H1 (cell line): Measurements from ENCODE around the gene DPEP1. TPM values are rescaled to one million over a fixed set of nuclear protein-coding genes. Genes with fewer than 3 reads are reported as not detected.
A peak's percentile ranks its signal among the peaks of the same experiment; 100 is the strongest.

Experiments
- CTCF ChIA-PET: fragments of 300-600 bp; sonication (Branson Sonifier 250); formaldehyde crosslinking; loops from one replicate; lab custom pipeline; 2021; ENCODE audit not compliant: partially characterized antibody; lab: Charles Lee
- POLR2A ChIA-PET: fragments of 300-600 bp; sonication (Branson Sonifier 250); formaldehyde crosslinking; loops from one replicate; lab custom pipeline; 2021; ENCODE audit warnings: inconsistent platforms; ENCODE audit not compliant: partially characterized antibody; lab: Charles Lee
- DNase-seq, 2 experiments: peaks; one replicate each; pipeline versions ENCODE4 v3.0.0 to v3.0.0-alpha.2; 2010 to 2022; ENCODE audit warnings: low spot score in 2 of 2, low read depth in 1 of 2, mixed read lengths in 1 of 2
- FAIRE-seq: peaks from 2 replicates; lab custom pipeline; 2011; peaks lifted over from hg19 to GRCh38; lab: Jason Lieb, UNC
- H2AFZ ChIP-seq: 2 replicates; pipeline ENCODE4 v1.8.1; 2012; ENCODE audit warnings: low read length, inconsistent platforms
- H2AK5ac ChIP-seq: 2 replicates; pipeline ENCODE4 v1.6.1; 2013; ENCODE audit warnings: low read depth, low read length
- H2BK120ac ChIP-seq: replicated peaks from 2 replicates; pipeline ENCODE3; 2013; ENCODE audit warnings: low read depth, low read length, inconsistent platforms
- H2BK12ac ChIP-seq: 2 replicates; pipeline ENCODE4 v1.6.1; 2013; ENCODE audit warnings: low read depth, low read length
- H2BK15ac ChIP-seq: 2 replicates; pipeline ENCODE4 v1.6.1; 2013; ENCODE audit warnings: low read length
- H2BK20ac ChIP-seq: 2 replicates; pipeline ENCODE4 v1.6.1; 2013; ENCODE audit warnings: low read length
- H2BK5ac ChIP-seq: 2 replicates; pipeline ENCODE4 v1.6.1; 2013; ENCODE audit warnings: low read depth, low read length
- H3K14ac ChIP-seq: 2 replicates; pipeline ENCODE4 v1.6.1; 2013; ENCODE audit warnings: inconsistent platforms; ENCODE audit not compliant: insufficient read length
- H3K18ac ChIP-seq: 2 replicates; pipeline ENCODE4 v1.6.1; 2013; ENCODE audit warnings: low read length; ENCODE audit errors: extremely low read depth
- H3K23ac ChIP-seq: 2 replicates; pipeline ENCODE4 v1.6.1; 2013; ENCODE audit warnings: inconsistent platforms; ENCODE audit not compliant: insufficient read length
- H3K23me2 ChIP-seq: 2 replicates; pipeline ENCODE4 v1.6.1; 2013; ENCODE audit warnings: low read depth, low read length
- H3K27ac ChIP-seq: 2 replicates; pipeline ENCODE4 v1.6.1; 2011; ENCODE audit warnings: low read depth, low read length, inconsistent platforms
- H3K27me3 ChIP-seq, 4 experiments: replicated peaks in 1 of 4; 1 replicate in 1 of 4; 2 replicates in 3 of 4; pipeline versions ENCODE4 v1.6.1 to v1.8.1; 2011 to 2013; ENCODE audit warnings: low read length in 3 of 4, mild to moderate bottlenecking in 3 of 4, inconsistent platforms in 2 of 4, mixed read lengths in 2 of 4, moderate library complexity in 1 of 4; ENCODE audit not compliant: control insufficient read depth in 3 of 4, insufficient read depth in 3 of 4; ENCODE audit errors: extremely low read depth in 1 of 4
- H3K36me3 ChIP-seq, 4 experiments: 2 replicates each; pipeline versions ENCODE4 v1.6.1 to v1.8.1; 2011 to 2013; ENCODE audit warnings: mild to moderate bottlenecking in 4 of 4, low read length in 3 of 4, moderate library complexity in 2 of 4, control low read depth in 1 of 4, inconsistent platforms in 1 of 4; ENCODE audit not compliant: insufficient read depth in 4 of 4, control insufficient read depth in 2 of 4
- H3K4ac ChIP-seq: replicated peaks from 2 replicates; pipeline ENCODE3; 2013; ENCODE audit warnings: low read length, low read depth, mixed read lengths, inconsistent platforms; ENCODE audit not compliant: insufficient read length
- H3K4me1 ChIP-seq, 4 experiments: replicated peaks in 1 of 4; 1 replicate in 1 of 4; 2 replicates in 3 of 4; pipeline versions ENCODE4 v1.6.1 to v1.8.1; 2011 to 2013; ENCODE audit warnings: low read length in 3 of 4, inconsistent platforms in 2 of 4, mixed read lengths in 1 of 4; ENCODE audit not compliant: insufficient read depth in 4 of 4, control insufficient read depth in 3 of 4
- H3K4me2 ChIP-seq, 2 experiments: 2 replicates each; pipeline versions ENCODE4 v1.6.1 to v1.8.1; 2011 to 2013; ENCODE audit warnings: low read depth in 2 of 2, low read length in 2 of 2, control low read depth in 1 of 2, inconsistent platforms in 1 of 2, mild to moderate bottlenecking in 1 of 2; ENCODE audit not compliant: insufficient read depth in 1 of 2
- H3K4me3 ChIP-seq, 4 experiments: fragments of 200-600, 300-600 bp in 1 of 4; sonication (generic), shearing (Covaris generic), sonication (Bioruptor Twin) in 1 of 4; 2 replicates each; pipeline versions ENCODE4 v1.5.1 to v1.8.1; 2011 to 2016; ENCODE audit warnings: low read length in 4 of 4, low read depth in 3 of 4, control low read depth in 2 of 4, inconsistent platforms in 2 of 4, mild to moderate bottlenecking in 2 of 4, mixed read lengths in 1 of 4, moderate library complexity in 1 of 4; ENCODE audit not compliant: insufficient read depth in 2 of 4; ENCODE audit errors: extremely low read depth in 1 of 4
- H3K56ac ChIP-seq: replicated peaks from 2 replicates; pipeline ENCODE3; 2013; ENCODE audit warnings: low read depth, mild to moderate bottlenecking, mixed read lengths, low read length, inconsistent platforms; ENCODE audit not compliant: insufficient read length
- H3K79me1 ChIP-seq: 2 replicates; pipeline ENCODE4 v1.6.1; 2013; ENCODE audit warnings: low read depth, low read length, control low read depth
- H3K79me2 ChIP-seq, 2 experiments: 2 replicates each; pipeline versions ENCODE4 v1.6.1 to v1.8.1; 2012 to 2013; ENCODE audit warnings: low read length in 2 of 2, mild to moderate bottlenecking in 2 of 2, inconsistent platforms in 1 of 2; ENCODE audit not compliant: insufficient read depth in 2 of 2, control insufficient read depth in 1 of 2
- H3K9ac ChIP-seq, 4 experiments: replicated peaks in 1 of 4; 1 replicate in 1 of 4; 2 replicates in 3 of 4; pipeline versions ENCODE4 v1.6.1 to v1.8.1; 2011 to 2013; ENCODE audit warnings: low read depth in 3 of 4, low read length in 3 of 4, control low read depth in 2 of 4, mild to moderate bottlenecking in 2 of 4, moderate library complexity in 2 of 4, inconsistent platforms in 1 of 4; ENCODE audit errors: extremely low read depth in 1 of 4
- H3K9me3 ChIP-seq, 2 experiments: 2 replicates each; pipeline versions ENCODE4 v1.6.1 to v1.8.1; 2012 to 2013; ENCODE audit warnings: mild to moderate bottlenecking in 2 of 2, moderate library complexity in 2 of 2, control low read depth in 1 of 2, inconsistent platforms in 1 of 2, low read depth in 1 of 2, low read length in 1 of 2, mixed read lengths in 1 of 2; ENCODE audit not compliant: insufficient read depth in 2 of 2
- H4K20me1 ChIP-seq, 2 experiments: replicated peaks in 1 of 2; 2 replicates each; pipeline versions ENCODE3 to v1.8.1; 2011 to 2013; ENCODE audit warnings: inconsistent platforms in 2 of 2, low read length in 2 of 2, mild to moderate bottlenecking in 1 of 2; ENCODE audit not compliant: insufficient read depth in 2 of 2, control insufficient read depth in 1 of 2
- H4K5ac ChIP-seq: 2 replicates; pipeline ENCODE4 v1.6.1; 2013; ENCODE audit warnings: low read length, low read depth, mixed read lengths, inconsistent platforms; ENCODE audit not compliant: insufficient read length
- H4K8ac ChIP-seq: 2 replicates; pipeline ENCODE4 v1.8.0; 2013; ENCODE audit warnings: mild to moderate bottlenecking, moderate library complexity, low read length, inconsistent platforms; ENCODE audit not compliant: insufficient read depth; ENCODE audit errors: extremely low read depth
- H4K91ac ChIP-seq: replicated peaks from 2 replicates; pipeline ENCODE3; 2013; ENCODE audit warnings: low read length, mixed read lengths, inconsistent platforms; ENCODE audit not compliant: insufficient read length
- BACH1 ChIP-seq: IDR thresholded peaks from 2 replicates; pipeline ENCODE4 v1.6.1; 2012; ENCODE audit warnings: low read length, improper control_type of control experiment
- BRCA1 ChIP-seq: IDR thresholded peaks from 2 replicates; pipeline ENCODE4 v1.6.1; 2012; ENCODE audit warnings: low read depth, low read length, improper control_type of control experiment
- CBX5 ChIP-seq: fragments of 300-800, 300-1000 bp; sonication (generic); IDR thresholded peaks from 2 replicates; pipeline ENCODE4 v1.7.1; 2016; ENCODE audit warnings: antibody characterized with exemption, low read length, low read depth
- CEBPB ChIP-seq: IDR thresholded peaks from 2 replicates; pipeline ENCODE4 v1.6.1; 2012; ENCODE audit warnings: low read depth, low read length
- CHD1 ChIP-seq: IDR thresholded peaks from 2 replicates; pipeline ENCODE4 v1.6.1; 2012; ENCODE audit warnings: low read depth, low read length, improper control_type of control experiment
- FOSL1 ChIP-seq: IDR thresholded peaks from 2 replicates; pipeline ENCODE4 v1.6.1; 2011; ENCODE audit warnings: mild to moderate bottlenecking, low read depth, low read length, moderate library complexity; ENCODE audit not compliant: insufficient read depth
- GTF2F1 ChIP-seq: IDR thresholded peaks from 2 replicates; pipeline ENCODE4 v1.6.1; 2012; ENCODE audit warnings: low read depth, low read length, improper control_type of control experiment, borderline replicate concordance
- JUN ChIP-seq: IDR thresholded peaks from 2 replicates; pipeline ENCODE4 v1.6.1; 2011; ENCODE audit warnings: low read depth, mild to moderate bottlenecking, improper control_type of control experiment, low read length
- KDM1A ChIP-seq: fragments of 200-600, 300-600 bp; sonication (generic); IDR thresholded peaks from 2 replicates; pipeline ENCODE4 v1.7.1; 2016; ENCODE audit warnings: mild to moderate bottlenecking, low read length, borderline replicate concordance
- KDM4A ChIP-seq: IDR thresholded peaks from one replicate; pipeline ENCODE4 v1.7.1; 2012; ENCODE audit warnings: low read depth, mild to moderate bottlenecking, moderate library complexity, low read length, inconsistent platforms; ENCODE audit not compliant: severe bottlenecking
- MAFK ChIP-seq: IDR thresholded peaks from 2 replicates; pipeline ENCODE4 v1.6.1; 2012; ENCODE audit warnings: low read depth, mild to moderate bottlenecking, improper control_type of control experiment, low read length
- SP4 ChIP-seq: IDR thresholded peaks from 2 replicates; pipeline ENCODE4 v1.6.1; 2012; ENCODE audit warnings: low read length, inconsistent platforms
- TBP ChIP-seq: IDR thresholded peaks from 2 replicates; pipeline ENCODE4 v1.6.1; 2011; ENCODE audit warnings: low read depth, low read length, improper control_type of control experiment
- TCF12 ChIP-seq: IDR thresholded peaks from 2 replicates; pipeline ENCODE4 v1.6.1; 2011; ENCODE audit warnings: low read depth, mild to moderate bottlenecking, low read length
- YY1 ChIP-seq: IDR thresholded peaks from 2 replicates; pipeline ENCODE4 v1.6.1; 2011; ENCODE audit warnings: low read depth, mild to moderate bottlenecking, low read length
- WGBS, 2 experiments: shearing (Covaris generic) in 1 of 2; methylation state at CpG; one replicate each; pipeline versions ENCODE4 v1.1.6 to v1.1.7; 2013 to 2015; ENCODE audit warnings: low lambda C conversion rate in 2 of 2, mixed read lengths in 2 of 2, inconsistent platforms in 1 of 2, low coverage in 1 of 2, missing lambda C conversion rate in 1 of 2; ENCODE audit not compliant: insufficient replicate concordance in 2 of 2, insufficient coverage in 1 of 2, insufficient read length in 1 of 2; ENCODE audit errors: extremely low coverage in 1 of 2, missing lambda C conversion rate in 1 of 2; 5-methylcytosine and 5-hydroxymethylcytosine counted together
- polyA plus RNA-seq, 7 experiments: library from polyadenylated mRNA; depleted of rRNA in 3 of 7; stranded (reverse) in 5 of 7; unstranded in 2 of 7; fragments of >200 nt in 5 of 7; fragments of 200-250 nt in 2 of 7; gene quantifications; 1 replicate in 5 of 7; 2 replicates in 1 of 7; 4 replicates in 1 of 7; pipeline versions ENCODE4 v1.2.1 to v1.2.3, GENCODE V29; 2011 to 2013; ENCODE audit warnings: missing spikeins in 2 of 7, mixed read lengths in 2 of 7
- total RNA-seq: library from RNA; stranded (reverse); fragmentation: NEBNext Ultra II Directional; extraction: Animal tissue kit (Norgen Biotek cat#: 25700); gene quantifications from 2 replicates; pipeline ENCODE4 v1.2.1, GENCODE V29; 2021

The DPEP1 gene
- total and polyA plus RNA-seq, 2 of the 8 experiments (the other 6 are each of a cell fraction or from before 2014, with no cell fraction given): 2.8 to 3.1 TPM

DNA sequence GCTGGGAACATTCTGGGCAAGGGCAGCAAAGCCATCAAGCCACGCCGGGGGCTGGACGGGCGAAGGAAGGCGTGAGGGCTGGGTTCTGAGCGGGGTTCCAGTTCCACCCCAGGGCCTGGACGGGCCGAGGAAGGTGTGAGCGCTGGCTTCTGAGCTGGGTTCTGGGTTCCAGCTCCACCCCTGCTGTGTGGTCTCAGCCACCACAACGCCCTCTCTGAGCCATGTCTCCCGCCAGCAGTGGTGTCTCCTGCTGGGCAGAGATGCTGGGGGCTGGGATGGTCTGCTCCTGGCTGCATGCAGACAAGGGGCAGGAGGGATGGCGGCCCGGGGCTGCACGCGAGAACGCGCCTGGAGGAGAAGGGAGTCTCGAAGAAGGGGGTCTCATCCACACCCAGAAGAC is 41.8 kb upstream of the DPEP1 start:
- Histone ChIP-seq H2AK5ac (no peak overlapping the region), H3K79me2 (no peaks in the 10 kb centered on the region), H3K4me1 (peaks cover 0 to 13% (median 7%) of the 10 kb centered on the region in 4 experiments; a peak in 5 of 7 replicates), H3K56ac (no peak overlapping the region), H3K14ac (no peak overlapping the region), H3K27ac (no peak overlapping the region), H4K20me1 (peaks cover 0 to 10% of the 10 kb centered on the region in 2 experiments), H4K5ac (no peak overlapping the region), H3K79me1 (no peaks in the 10 kb centered on the region), H2AFZ (no peak overlapping the region), H2BK120ac (no peak overlapping the region), H4K8ac (0 out of 2 replicates have a peak overlapping the region, but pooled peaks have one; percentile 14), H3K23ac (no peak overlapping the region), H2BK20ac (no peak overlapping the region), H3K18ac (no peak overlapping the region), H2BK15ac (no peak overlapping the region), H3K9ac (no peak overlapping the region), H3K4me2 (no peak overlapping the region), H3K4me3 (no peak overlapping the region), H3K36me3 (no peaks in the 10 kb centered on the region), H3K4ac (no peak overlapping the region), H3K9me3 (no peaks in the 10 kb centered on the region), H3K23me2 (peaks cover 6% of the 10 kb centered on the region; the same call in 1 of the 2 replicates), H4K91ac (no peak overlapping the region), H3K27me3 (peaks cover 4 to 25% (median 18%) of the 10 kb centered on the region in 4 experiments; a peak in 6 of 7 replicates), H2BK5ac (no peak overlapping the region), H2BK12ac (no peak overlapping the region)
- FAIRE-seq (no peak), DNase-seq (no peak)
- CTCF ChIA-PET: no interaction called here
- POLR2A ChIA-PET: interaction anchor here (1.5 kb wide), 1 partner anchor 12 kb away, joined by 3 read pairs; no protein-coding TSS in a partner anchor
- 94% methylated on average over 18 of the region's 18 CpGs; no CpG with 5 or more reads in 1 of the 2 experiments for WGBS, 2 experiments
- no peak for TF ChIP-seq SP4
- TF ChIP-seq MAFK: no peak
- no peak for TF ChIP-seq CHD1
- TF ChIP-seq BACH1: no peak
- no peak for TF ChIP-seq BRCA1
- no peak for TF ChIP-seq TBP
- TF ChIP-seq KDM1A: no peak
- no peak for TF ChIP-seq YY1
- no peak for TF ChIP-seq CBX5
- no peak for TF ChIP-seq JUN
- TF ChIP-seq TCF12: no peak
- TF ChIP-seq CEBPB: no peak
- TF ChIP-seq GTF2F1: no peak
- no peak for TF ChIP-seq KDM4A
- TF ChIP-seq FOSL1: no peak
